Stomach (tissue), 9 donors: ENCODE data around the gene STARD7. TPM values are rescaled to one million over a fixed set of nuclear protein-coding genes. Genes with fewer than 3 reads are reported as not detected.
A peak's percentile ranks its signal among the peaks of the same experiment; 100 is the strongest.

ENCODE experiments used
- DNase-seq, 2 donors: peaks; one replicate each; pipeline versions ENCODE4 v3.0.0 to v3.0.0-alpha.2; 2013 to 2019
- H3K27ac ChIP-seq, 5 donors: fragments of 200-600 bp in 4 of 5; sonication (generic) in 4 of 5; one replicate each; pipeline ENCODE4 v1.5.1; 2013 to 2019; ENCODE audit warnings: mild to moderate bottlenecking in 1 of 5, moderate library complexity in 1 of 5
- H3K27me3 ChIP-seq, 3 donors: fragments of 200-600 bp; sonication (generic); one replicate each; pipeline ENCODE4 v1.5.1; 2017 to 2019; ENCODE audit warnings: mixed run types in 1 of 3
- H3K36me3 ChIP-seq, 4 donors: fragments of 200-600 bp; sonication (generic); 1 replicate in 3 of 4; 2 replicates in 1 of 4; pipeline ENCODE4 v1.5.1; 2016 to 2019
- H3K4me1 ChIP-seq, 4 donors: fragments of 200-600 bp; sonication (generic); one replicate each; pipeline ENCODE4 v1.5.1; 2016 to 2019
- H3K4me3 ChIP-seq, 4 donors: fragments of 200-600 bp; sonication (generic) in 3 of 4; one replicate each; pipeline ENCODE4 v1.5.1; 2016 to 2019; ENCODE audit warnings: mild to moderate bottlenecking in 1 of 4
- H3K9me3 ChIP-seq, 4 donors: fragments of 200-600 bp; sonication (generic); one replicate each; pipeline ENCODE4 v1.5.1; 2016 to 2019
- EP300 ChIP-seq: sonication (generic); formaldehyde crosslinking; IDR thresholded peaks from one replicate; pipeline ENCODE4 v1.6.1; 2017; ENCODE audit warnings: antibody characterized with exemption
- POLR2A ChIP-seq, 4 donors: fragments of 450-650 bp; IDR thresholded peaks; one replicate each; pipeline ENCODE4 v1.6.1; 2016; ENCODE audit warnings: antibody characterized with exemption in 4 of 4, control low read depth in 2 of 4, mild to moderate bottlenecking in 1 of 4, moderate library complexity in 1 of 4
- POLR2AphosphoS5 ChIP-seq, 3 donors: sonication (generic); formaldehyde crosslinking; IDR thresholded peaks; one replicate each; pipeline ENCODE4 v1.6.1; 2016; ENCODE audit warnings: antibody characterized with exemption in 3 of 3
- WGBS, 5 donors: extraction: QIAGEN DNeasy Blood & Tissue Kit in 3 of 5; methylation state at CpG; one replicate each; pipeline versions ENCODE4 v1.1.5 to v1.1.7; 2013 to 2018; 5-methylcytosine and 5-hydroxymethylcytosine counted together
- intact Hi-C: fragments of 100-400 bp; cut with DNase I; formaldehyde crosslinking; loops from one replicate; pipeline ENCODE4 v1.15.1; 2023; ENCODE audit warnings: low total_unique reads
- polyA plus RNA-seq, 3 donors: library from polyadenylated mRNA; stranded (reverse); fragments of 200-250 nt; gene quantifications; one replicate each; pipeline ENCODE4 v1.2.3, GENCODE V29; 2013
- total RNA-seq, 5 donors: library from RNA; depleted of rRNA; stranded (reverse); fragments of >200 nt; gene quantifications; one replicate each; pipeline versions ENCODE4 v1.1.0 to v1.2.3, GENCODE V29; 2014 to 2016
- TF ChIP-seq, protein P1 (sequence below), 7 experiments: fragments of 450-650 bp in 4 of 7; fragments of 200-600 bp in 3 of 7; sonication (generic) in 3 of 7; IDR thresholded peaks; one replicate each; pipeline ENCODE4 v1.5.1; 2016 to 2019; ENCODE audit warnings: antibody characterized with exemption in 7 of 7, control low read depth in 2 of 7, mild to moderate bottlenecking in 1 of 7
- donor health status: healthy with polysubstance abuse.
- donor health status: Bipolar disorder and iron deficiency.
- donor health status: healthy.

Gene STARD7
- total and polyA plus RNA-seq, 8 donors: 30.3 to 165 (median 48.7) TPM

DNA sequence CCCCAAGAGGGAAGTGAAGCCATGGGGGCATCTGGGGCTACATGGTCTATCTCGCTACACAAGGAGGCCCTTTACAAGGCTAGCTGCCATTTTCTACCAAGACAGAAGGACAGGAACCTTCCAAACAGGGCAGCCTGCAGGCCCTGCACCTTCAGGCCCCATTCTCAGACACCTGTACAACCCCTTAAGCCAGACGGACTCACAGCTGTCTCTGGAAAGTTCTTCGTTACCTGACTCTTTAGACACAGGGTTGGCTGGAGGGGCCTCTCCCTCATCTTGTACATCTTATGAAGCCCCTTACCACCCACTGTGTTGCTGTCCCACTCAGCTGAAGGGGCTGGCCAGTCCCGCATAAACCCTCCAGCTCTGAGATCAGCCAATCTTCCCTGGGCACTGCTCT, 40.0 kb upstream of the STARD7 start:
- Histone ChIP-seq H3K4me1 (peaks cover 6 to 45% (median 14%) of the 10 kb centered on the region in 4 donors), H3K36me3 (peaks cover 17 to 38% (median 32%) of the 10 kb centered on the region in 4 donors), H3K4me3 (no peak overlapping the region), H3K9me3 (no peaks in the 10 kb centered on the region), H3K27ac (no peak overlapping the region), H3K27me3 (no peaks in the 10 kb centered on the region)
- no peak for DNase-seq
- intact Hi-C loops: no loop called here
- TF ChIP-seq POLR2AphosphoS5 (IDR thresholded peaks at IDR 0.05) (no peak), EP300 (no peak), POLR2A (IDR thresholded peaks at IDR 0.05) (no peak)
- TF ChIP-seq, protein P1, sequence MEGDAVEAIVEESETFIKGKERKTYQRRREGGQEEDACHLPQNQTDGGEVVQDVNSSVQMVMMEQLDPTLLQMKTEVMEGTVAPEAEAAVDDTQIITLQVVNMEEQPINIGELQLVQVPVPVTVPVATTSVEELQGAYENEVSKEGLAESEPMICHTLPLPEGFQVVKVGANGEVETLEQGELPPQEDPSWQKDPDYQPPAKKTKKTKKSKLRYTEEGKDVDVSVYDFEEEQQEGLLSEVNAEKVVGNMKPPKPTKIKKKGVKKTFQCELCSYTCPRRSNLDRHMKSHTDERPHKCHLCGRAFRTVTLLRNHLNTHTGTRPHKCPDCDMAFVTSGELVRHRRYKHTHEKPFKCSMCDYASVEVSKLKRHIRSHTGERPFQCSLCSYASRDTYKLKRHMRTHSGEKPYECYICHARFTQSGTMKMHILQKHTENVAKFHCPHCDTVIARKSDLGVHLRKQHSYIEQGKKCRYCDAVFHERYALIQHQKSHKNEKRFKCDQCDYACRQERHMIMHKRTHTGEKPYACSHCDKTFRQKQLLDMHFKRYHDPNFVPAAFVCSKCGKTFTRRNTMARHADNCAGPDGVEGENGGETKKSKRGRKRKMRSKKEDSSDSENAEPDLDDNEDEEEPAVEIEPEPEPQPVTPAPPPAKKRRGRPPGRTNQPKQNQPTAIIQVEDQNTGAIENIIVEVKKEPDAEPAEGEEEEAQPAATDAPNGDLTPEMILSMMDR (IDR thresholded peaks at IDR 0.05): no peak
- 88 to 96% (median 94%) methylated on average over 4 of the region's 4 CpGs for WGBS, 5 donors

DNA sequence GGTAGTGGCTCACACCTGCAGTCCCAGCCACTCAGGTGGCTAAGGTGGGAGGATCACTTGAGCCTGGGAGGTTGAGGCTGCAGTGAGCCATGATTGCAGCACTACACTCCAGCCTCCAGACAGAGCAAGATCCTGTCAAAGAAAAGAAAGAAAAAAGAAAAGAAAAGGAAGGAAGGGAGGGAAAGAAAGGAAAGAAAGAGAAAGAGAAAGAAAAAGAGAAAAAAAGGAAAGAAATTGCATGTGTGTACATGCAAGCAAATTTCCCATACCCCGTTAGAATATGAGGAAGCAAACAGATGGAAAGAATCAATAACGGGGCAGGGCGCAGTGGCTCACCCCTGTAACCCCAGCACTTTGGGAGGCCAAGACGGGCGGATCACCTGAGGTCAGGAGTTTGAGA, 39.3 kb upstream of the STARD7 start:
- Histone ChIP-seq H3K4me3 (no peak overlapping the region), H3K9me3 (no peaks in the 10 kb centered on the region), H3K27ac (no peak overlapping the region), H3K4me1 (peaks cover 6 to 45% (median 14%) of the 10 kb centered on the region in 4 donors), H3K27me3 (no peaks in the 10 kb centered on the region), H3K36me3 (peaks cover 9 to 31% (median 24%) of the 10 kb centered on the region in 4 donors)
- 59 to 79% (median 65%) methylated on average over 5 of the region's 5 CpGs for WGBS, 5 donors
- intact Hi-C loops: no loop called here
- no peak for DNase-seq
- TF ChIP-seq EP300 (no peak), POLR2A (IDR thresholded peaks at IDR 0.05) (no peak), POLR2AphosphoS5 (IDR thresholded peaks at IDR 0.05) (no peak)
- TF ChIP-seq, protein P1 (IDR thresholded peaks at IDR 0.05): no peak

DNA sequence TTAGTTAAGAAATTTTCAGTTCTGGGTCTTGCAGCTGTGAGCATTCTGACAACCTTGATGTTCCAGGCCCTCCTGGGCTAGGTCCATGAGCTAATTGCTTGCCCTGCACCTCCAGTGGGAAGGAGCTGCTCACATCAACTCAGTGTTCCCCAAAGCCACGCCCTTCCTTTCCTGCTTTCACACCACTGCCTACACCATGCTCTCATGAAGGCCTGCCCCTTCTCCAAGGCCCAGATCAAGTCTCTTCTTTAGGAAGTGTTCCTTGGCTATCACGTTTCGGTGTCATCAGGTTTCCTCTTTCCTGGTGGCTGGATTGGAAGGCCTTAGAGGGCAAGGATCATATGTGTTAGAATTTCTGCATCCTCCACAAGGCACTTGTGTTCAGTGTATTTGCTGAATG, 38.4 kb upstream of the STARD7 start:
- DNase-seq: no peak
- Histone ChIP-seq H3K27me3 (no peaks in the 10 kb centered on the region), H3K4me3 (no peak overlapping the region), H3K4me1 (peaks cover 6 to 51% (median 12%) of the 10 kb centered on the region in 4 donors), H3K27ac (no peak overlapping the region), H3K36me3 (peaks cover 4 to 22% (median 15%) of the 10 kb centered on the region in 4 donors), H3K9me3 (no peaks in the 10 kb centered on the region)
- TF ChIP-seq POLR2A (IDR thresholded peaks at IDR 0.05) (no peak), POLR2AphosphoS5 (IDR thresholded peaks at IDR 0.05) (no peak), EP300 (no peak)
- TF ChIP-seq, protein P1 (IDR thresholded peaks at IDR 0.05): no peak
- intact Hi-C loops: no loop called here
- WGBS, 5 donors: 76 to 84% (median 80%) methylated on average over 3 of the region's 3 CpGs

DNA sequence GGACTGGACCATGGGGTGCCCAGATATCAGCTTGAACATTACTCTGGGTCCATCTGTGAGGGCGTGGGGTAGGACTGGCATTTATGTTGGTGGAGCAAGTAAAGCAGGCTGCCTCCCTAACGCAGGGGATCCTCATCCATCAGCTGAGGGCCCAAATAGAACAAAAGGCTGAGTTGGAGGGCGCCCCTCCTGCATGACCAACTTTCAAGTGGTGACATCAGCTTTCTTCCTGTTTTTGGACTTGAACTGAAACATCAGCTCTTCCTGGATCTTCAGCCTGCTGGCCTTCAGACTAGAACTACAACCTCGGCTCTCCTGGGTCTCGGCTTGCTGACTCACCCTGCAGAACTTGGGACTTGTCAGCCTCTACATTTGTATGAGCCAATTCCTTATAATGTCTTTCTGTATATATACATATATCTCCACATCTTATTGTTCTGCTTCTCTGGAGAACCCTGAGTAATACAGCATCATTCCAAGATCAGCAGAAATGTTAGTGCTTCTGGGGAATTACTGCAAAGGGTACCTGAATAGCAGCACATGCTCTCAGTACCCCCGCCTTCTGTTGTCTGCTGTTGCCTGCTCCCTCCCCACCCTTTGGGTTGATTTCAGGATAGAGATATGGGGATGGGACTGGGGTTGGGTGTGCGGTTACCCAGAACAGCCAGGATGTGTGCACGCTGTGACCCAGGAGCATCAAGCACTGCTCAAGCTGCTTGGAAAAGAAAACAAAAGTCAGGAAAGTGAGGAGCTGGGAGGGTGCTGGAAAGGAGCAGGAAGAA, 37.2 kb upstream of the STARD7 start:
- H3K27ac ChIP-seq: peak overlapping the region in 3 of 5 donors; percentile 29 to 45 (median 40)
- no peak for TF ChIP-seq POLR2A (IDR thresholded peaks at IDR 0.05)
- TF ChIP-seq, protein P1 (IDR thresholded peaks at IDR 0.05): no peak
- TF ChIP-seq POLR2AphosphoS5 (IDR thresholded peaks at IDR 0.05): no peak
- TF ChIP-seq EP300: no peak
- no peak for DNase-seq

More for the DNA sequence above, 37.2 kb upstream of the STARD7 start:
- Histone ChIP-seq H3K36me3 (peaks cover 0 to 14% (median 7%) of the 10 kb centered on the region in 4 donors), H3K9me3 (no peaks in the 10 kb centered on the region), H3K4me3 (no peak overlapping the region), H3K27me3 (no peaks in the 10 kb centered on the region), H3K4me1 (peaks cover under 1 to 45% (median 9%) of the 10 kb centered on the region in 4 donors)
- intact Hi-C loops: no loop called here
- 82 to 89% (median 89%) methylated on average over 8 of the region's 8 CpGs for WGBS, 5 donors
